GM19023 (cell line): ENCODE measurements around the gene SEMA4D.
A peak's percentile ranks its signal among the peaks of the same experiment; 100 is the strongest.

Experiments
- ATAC-seq: cut with Tn5 transposase; IDR thresholded peaks from one replicate; pipeline ENCODE4 v1.9.1; 2021; ENCODE audit warnings: mild to moderate bottlenecking, moderate library complexity; ENCODE audit not compliant: unreplicated experiment

The SEMA4D gene

DNA sequence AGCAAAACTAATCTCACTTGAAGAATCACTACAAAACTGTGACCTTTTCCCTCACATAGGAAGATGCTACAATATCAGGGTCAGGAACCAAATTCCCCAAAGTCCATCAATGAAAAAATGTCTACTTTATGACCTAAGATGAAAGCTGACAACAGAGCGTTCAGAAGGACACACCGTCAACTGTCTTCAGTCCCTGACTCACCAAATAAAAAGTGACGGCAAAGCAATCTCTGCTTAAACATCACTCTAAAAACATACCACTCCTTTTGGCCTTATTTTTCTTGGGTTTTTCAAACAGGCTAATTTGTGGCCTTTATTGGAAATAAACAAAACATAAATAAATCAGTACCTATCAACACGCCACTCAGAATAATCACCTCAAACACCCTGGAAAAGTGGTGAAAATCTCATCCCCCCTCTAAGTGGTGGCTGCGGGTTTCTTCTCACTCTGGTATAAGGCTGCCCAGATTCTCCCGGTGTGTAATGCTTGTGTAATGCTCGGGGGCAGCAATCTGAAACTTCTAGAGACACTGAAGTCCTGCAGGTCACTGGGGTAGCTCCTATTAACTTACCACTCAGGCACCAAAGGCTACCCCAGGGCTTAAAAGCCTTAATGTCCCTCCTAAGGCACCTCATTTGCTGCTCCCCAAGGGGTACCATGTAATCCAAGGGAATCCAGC is 29.5 kb downstream of the SEMA4D start:
- ATAC-seq: no peak

- ATAC-seq: peak; percentile 11
Observed at GRCh38 chr9:89467278-89467625, 30.7 kb downstream of the SEMA4D start.

DNA sequence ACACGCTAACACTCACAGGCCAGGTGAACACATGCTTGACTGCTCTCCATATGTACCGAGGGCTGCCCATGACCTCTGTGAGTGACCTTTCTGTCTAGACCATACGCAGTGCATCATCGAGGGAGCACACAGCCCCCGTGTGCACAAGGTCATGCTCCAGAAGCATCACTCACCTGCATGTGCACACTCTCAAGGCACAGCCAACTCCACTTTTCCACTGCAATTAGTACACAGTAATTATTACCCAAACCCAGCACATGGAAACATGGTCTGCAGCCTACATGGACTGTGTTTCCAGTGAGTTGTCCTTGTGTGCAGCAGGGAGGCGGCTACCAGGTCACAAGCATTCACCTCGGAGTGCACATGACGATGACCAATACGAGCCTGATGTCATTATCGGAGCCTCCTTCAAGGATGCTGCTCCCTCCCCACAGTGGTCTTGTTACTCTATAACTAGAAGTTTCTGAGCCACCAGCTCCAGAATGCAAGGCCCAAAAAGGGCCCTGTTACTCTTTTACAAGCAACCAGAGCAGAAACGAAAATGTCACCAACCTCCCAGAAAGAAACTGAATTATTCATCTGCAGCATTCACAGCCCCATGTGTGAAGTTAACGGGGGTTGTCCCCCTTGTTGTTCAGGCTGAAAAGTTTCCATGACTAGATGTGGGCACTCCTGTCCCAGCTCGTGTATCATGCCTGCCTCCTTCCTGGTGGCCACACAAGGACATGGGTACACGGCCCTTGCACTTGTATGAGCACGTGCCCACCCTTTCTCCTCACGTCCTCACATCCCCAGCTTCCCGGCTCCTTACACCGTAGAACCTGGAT is 31.2 kb downstream of the SEMA4D start:
- peak; percentile 59 for ATAC-seq

DNA sequence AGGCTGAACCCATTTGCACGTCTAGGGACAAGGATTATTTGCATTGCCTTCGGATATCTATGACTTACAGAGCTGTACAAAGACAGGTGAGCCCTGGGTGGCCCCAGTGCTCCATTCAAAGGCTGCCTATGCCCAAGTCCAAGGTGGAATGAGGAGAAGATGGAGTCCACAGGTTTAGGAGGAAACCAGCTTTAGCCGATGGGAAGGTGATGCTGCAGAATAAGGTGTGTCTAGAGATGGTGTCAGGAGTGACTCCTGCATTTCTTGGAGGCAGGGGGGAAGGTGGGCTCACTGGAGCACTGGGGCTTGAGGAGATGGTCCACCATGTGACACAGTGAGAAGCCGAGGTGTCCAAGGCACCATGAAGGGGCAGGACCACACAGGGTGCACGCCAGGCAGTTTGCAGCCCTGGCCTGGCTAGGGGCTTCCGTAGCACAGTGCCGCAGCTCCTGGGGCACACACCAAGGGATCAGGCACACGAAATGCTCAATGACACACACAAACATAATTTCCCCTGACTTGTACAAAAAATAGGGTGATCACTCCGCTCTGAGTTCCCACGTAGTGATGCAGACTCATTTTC is 32.1 kb downstream of the SEMA4D start:
- no peak for ATAC-seq

GRCh38 chr9:89465001-89465451 is 32.9 kb downstream of the SEMA4D start:
- no peak for ATAC-seq

- no peak for ATAC-seq
Observed at GRCh38 chr9:89464300-89464901, 33.5 kb downstream of the SEMA4D start.

DNA sequence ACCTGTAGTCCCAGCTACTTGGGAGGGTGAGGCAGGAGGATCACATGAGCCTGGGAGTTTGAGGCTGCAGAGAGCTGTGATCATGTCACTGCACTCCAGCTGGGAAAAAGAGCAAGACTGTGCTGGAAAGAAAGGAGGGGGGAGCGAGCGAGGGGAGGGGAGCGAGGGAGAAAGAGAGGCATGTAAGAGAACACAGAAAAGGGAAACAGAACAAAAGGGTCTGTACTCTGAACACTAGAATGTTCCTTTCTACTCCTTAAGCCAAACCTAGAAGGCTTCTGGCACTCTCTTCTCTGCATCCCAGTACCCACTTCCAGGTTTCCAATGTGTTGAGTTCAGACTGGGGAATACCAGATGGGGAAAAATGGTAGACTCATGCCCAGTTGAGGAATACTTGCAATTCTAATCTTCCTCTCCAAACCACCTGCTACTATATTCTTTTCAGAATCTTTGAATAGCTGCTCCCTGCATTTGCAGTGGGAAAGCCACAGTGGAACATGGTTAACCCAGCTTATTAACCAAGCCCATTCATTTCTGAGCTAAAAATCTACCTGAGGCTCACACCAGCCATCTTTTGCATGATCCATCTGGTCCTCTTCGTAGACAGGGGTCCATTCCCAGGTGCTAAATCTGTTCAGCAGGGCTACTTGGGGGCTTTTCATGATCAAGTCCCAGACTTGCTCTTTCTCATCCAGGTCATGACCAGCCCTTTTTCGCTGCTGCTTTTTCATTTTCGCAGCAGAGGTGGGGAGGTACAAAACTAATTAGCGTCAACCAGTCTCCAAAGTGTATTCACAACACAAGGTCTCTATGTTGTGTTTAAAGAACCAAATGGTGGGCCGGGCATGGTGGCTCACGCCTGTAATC is 34.9 kb downstream of the SEMA4D start:
- no peak for ATAC-seq

- ATAC-seq: no peak
Observed at GRCh38 chr9:89462199-89462598, 35.7 kb downstream of the SEMA4D start.

DNA sequence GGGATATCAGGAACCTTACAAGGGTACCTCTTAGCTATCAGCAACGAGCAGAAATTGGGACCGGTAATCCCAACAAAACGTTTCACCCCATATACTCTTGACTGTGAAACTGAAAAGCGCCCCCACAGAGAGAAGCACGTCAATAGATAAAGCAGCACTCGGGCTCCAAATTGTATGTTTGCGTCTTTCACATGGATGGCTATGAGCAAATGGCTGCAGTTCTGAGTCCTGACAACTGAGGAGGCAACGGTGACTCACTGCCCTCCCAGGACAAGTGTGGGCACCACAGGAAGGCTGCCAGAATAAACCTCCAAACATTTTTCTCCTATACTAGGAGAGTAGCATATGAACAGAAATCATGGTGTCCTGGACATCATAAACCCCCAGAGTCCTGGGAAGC is 36.6 kb downstream of the SEMA4D start:
- ATAC-seq: no peak

DNA sequence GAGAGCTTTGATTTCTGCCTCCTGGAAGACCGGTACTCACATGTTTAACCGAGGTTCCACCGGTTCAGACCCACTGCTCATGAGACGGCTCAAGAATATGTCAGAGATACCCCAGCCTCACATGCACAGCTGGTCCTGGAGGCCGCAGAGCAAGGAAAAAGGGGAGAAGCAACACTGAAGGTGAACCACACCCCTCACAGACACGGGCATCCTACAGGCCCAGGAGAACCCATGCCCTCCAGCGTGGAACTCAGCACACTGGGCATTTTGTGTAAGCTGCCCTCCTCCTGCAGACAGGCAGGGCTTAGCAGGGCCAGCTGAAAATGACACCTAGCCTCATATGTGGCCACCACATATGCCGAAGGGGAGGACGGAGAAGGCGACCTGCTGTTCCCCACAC is 37.4 kb downstream of the SEMA4D start:
- no peak for ATAC-seq

DNA sequence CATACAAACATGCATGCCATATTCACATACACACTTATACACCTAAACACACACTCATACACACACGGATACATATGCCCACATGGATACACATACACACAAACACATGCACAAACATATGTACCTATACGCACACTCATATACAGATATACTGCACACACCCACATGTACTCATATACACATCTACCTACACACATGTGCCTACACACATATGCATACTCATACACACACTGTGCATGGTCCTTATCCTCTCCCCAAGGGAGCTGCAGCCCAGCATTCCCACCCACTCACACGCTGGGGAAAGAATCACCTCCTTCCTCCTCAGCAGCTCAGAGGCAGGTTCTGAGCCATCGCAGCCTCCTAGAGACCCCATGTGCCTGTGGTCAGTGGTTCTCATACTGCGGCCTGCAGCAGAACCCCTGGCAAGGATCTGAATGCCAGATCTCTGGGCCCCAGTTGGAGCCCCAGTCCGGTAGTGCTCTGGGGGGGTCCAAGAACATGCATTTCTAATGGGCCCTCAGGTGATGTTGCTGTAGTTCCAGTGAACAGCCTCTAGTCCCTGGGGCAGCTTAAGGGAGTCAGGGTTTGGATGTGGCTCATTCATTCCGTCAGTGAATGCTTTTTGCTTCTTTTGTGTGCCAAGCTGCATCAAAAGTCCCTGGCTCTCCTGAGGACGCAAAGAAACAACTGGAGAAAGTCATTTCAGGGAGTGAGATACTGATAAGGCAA is 39.0 kb downstream of the SEMA4D start:
- ATAC-seq: no peak

DNA sequence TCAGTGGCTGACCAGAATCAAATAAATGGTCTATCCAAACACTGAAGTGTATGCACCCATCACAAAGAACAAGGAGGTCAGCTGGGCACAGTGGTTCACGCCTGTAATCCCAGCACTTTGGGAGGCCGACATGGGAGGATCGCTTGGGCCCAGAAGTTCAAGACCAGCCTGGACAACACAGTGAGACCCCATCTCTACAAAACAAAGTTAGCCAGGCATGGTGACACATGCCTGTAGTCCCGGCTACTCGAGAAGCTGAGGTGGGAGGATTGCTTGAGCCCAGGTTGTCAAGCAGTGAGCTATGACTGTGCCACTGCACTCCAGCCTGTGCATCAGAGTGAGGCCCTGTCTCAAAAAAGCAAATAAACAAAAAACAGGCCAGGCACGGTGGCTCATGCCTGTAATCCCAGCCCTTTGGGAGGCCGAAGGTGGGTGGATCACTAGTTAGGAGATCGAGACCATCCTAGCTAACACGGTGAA is 40.5 kb downstream of the SEMA4D start:
- no peak for ATAC-seq

DNA sequence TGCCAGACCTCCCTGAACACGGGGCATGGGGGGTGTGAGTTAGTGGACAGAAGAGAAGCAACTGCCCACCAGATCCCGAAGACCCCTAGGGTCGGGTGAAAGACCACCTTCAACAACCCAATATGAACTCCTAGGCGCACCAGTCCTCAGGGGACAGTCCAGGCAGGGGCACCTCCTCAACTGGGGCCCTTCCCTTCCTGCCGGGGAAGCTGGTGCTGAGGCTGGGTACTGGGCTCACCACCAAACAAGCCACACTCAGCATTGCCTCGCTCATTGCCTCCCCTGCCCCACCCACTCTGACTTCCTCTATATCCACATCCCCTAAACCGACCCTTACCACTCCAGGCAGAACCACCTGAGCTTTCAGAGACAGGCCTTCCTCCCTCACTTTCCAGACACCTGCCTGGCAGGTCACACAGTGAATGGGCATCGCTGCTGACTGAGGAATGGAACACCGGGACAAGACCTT is 42.5 kb downstream of the SEMA4D start:
- ATAC-seq: no peak

DNA sequence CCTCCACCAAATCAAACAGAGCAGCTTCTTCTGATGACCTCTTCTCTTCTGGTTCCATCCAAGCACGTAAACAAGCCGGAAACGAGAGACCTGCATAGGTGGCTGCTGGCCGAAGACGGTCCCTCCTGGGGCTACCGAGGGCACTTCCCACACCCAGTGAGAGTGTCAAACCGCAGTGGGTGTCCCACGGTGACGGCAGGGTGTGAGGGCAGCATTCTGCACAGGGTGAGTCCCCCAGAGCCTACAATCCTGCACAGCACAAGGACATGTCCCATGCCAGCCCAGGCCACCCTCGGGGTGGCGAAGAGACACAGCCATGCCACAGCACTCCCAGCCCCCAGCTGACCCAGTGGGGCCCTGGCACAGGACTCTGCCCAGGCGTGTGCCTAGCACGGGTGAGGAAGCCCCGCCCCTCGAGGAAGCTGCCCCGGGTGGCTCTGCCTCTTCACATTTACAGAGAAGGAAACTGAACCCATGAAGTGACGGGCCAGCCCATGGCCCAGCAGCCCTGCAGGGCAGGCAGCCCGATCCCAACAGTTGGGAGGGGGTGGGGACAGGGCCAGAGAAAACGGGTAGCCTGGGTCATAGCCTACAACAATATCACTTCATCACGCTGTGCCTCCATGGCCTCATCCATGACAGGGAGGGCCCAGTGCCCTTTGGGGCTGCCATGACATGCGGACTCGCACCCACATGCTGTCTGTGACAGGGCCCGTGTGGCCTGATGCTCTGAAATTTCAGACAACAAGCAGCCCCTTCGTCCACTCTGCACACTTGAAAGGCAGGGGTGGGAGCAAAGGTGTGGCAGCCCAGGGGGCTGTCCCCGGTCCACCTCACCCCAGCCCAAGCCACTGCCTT is 43.2 kb downstream of the SEMA4D start:
- no peak for ATAC-seq

GRCh38 chr9:89453452-89453851 is 44.5 kb downstream of the SEMA4D start:
- ATAC-seq: no peak

- no peak for ATAC-seq
Observed at GRCh38 chr9:89452561-89452960, 45.4 kb downstream of the SEMA4D start.

GRCh38 chr9:89450213-89450612 is 47.7 kb downstream of the SEMA4D start:
- no peak for ATAC-seq

GRCh38 chr9:89449261-89449671 is 48.6 kb downstream of the SEMA4D start:
- ATAC-seq: no peak

GRCh38 chr9:89448821-89449220 is 49.1 kb downstream of the SEMA4D start:
- no peak for ATAC-seq
